GM19238 (cell line): ENCODE results near the gene SMG5.
"Not testable (repeated sequence)": the region's sequence is repeated elsewhere in the genome, so short reads cannot be mapped to it uniquely, and the experiment has no call there.

Experiments used
- DNase-seq: peaks from one replicate; pipeline ENCODE4 v3.0.0; 2011; ENCODE audit warnings: low spot score; ENCODE audit not compliant: insufficient read length

Gene SMG5, protein sequence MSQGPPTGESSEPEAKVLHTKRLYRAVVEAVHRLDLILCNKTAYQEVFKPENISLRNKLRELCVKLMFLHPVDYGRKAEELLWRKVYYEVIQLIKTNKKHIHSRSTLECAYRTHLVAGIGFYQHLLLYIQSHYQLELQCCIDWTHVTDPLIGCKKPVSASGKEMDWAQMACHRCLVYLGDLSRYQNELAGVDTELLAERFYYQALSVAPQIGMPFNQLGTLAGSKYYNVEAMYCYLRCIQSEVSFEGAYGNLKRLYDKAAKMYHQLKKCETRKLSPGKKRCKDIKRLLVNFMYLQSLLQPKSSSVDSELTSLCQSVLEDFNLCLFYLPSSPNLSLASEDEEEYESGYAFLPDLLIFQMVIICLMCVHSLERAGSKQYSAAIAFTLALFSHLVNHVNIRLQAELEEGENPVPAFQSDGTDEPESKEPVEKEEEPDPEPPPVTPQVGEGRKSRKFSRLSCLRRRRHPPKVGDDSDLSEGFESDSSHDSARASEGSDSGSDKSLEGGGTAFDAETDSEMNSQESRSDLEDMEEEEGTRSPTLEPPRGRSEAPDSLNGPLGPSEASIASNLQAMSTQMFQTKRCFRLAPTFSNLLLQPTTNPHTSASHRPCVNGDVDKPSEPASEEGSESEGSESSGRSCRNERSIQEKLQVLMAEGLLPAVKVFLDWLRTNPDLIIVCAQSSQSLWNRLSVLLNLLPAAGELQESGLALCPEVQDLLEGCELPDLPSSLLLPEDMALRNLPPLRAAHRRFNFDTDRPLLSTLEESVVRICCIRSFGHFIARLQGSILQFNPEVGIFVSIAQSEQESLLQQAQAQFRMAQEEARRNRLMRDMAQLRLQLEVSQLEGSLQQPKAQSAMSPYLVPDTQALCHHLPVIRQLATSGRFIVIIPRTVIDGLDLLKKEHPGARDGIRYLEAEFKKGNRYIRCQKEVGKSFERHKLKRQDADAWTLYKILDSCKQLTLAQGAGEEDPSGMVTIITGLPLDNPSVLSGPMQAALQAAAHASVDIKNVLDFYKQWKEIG

DNA sequence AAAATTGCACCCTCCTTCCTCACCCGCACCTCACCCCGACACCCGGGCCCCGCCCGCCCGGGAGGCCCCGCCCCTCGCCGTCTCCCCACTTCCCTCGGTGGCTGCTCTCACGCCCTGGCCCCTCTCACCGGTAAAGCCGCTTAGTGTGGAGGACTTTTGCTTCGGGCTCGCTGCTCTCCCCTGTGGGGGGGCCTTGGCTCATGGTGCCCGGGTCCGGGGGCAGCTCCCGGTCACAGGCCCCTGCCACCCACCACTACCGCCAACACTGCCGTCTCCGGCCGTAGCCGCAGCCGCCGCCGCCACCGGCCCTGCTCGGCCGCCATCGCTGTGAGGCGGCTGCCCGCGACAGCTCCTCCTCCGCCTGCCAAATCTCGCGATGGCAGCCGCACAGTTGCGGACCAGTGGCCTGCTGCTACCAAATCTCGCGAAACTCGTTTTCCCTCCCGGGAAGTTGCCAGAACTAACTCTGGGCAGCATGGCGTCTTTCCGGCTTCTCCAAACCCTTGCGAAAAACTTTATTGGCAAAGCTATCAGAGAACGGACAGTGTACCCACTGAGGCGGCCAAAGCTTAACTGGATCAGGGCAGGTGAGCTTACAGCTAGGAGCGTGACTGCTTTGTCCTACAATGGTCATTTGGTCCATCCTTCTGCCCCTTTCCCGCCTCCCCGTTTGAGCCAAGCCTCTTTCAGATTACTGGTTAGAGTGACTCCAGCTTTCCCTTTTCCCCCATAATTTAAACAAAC lies at the start of gene SMG5:
Gene SMG5 (minus strand): TSS at position 347 of the 744 bp plus-strand sequence. CDS start 145 bp downstream, at position 202.
- peak; percentile 91 for DNase-seq

DNA sequence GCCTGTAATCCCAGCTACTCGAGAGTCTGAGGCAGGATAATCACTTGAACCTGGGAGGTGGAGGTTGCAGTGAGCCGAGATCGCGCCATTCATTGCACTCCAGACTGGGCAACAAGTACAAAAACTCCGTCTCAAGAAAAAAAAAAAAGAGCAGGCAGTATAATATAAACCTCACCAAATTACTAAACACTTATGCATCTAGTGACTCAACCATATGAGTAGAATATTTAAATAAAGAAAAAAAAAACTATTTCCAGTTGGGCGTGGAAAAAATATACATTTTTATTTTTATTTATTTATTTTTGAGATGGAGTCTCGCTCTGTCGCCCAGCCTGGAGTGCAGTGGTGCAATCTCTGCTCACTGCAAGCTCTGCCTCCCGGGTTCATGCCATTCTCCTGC lies 40.6 kb upstream of the SMG5 start:
- DNase-seq, result not testable (repeated sequence)

DNA sequence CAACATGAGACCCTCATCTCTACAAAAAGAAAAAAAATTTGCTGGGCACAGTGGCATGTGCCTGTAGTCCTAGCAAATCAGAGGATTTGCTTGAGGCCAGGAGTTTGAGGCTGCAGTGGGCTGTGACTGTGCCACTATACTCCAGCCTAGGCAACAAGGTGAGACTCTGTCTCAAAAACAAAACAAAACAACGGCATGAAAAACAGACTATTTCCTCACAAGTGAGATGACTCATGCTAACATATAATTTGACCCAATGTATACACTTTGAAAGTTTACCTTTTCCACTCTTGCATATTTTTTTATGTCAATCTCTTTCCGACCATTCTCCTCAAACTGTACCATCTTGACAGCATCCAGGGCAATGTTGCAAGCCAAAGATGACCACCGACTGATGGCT lies 37.9 kb upstream of the SMG5 start:
- DNase-seq, result no peak

DNA sequence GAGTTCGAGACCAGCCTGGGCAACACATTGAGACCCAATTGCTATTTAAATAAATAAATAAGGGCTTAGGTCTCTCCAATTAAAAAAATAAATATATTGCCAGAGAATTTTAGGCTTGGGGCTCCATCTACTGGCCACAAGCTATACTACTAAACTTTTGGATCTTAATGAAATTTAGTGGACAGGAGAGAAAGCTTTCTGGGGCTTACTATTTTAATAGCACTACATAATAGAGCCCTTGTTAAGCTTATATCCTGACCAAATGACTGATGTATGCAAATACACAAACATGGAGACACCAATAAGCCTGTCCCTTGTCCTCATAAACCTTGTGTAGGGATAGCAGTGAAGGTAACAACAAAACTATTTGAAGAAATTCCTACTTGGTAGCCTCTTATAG lies 37.0 kb upstream of the SMG5 start:
- no peak for DNase-seq

DNA sequence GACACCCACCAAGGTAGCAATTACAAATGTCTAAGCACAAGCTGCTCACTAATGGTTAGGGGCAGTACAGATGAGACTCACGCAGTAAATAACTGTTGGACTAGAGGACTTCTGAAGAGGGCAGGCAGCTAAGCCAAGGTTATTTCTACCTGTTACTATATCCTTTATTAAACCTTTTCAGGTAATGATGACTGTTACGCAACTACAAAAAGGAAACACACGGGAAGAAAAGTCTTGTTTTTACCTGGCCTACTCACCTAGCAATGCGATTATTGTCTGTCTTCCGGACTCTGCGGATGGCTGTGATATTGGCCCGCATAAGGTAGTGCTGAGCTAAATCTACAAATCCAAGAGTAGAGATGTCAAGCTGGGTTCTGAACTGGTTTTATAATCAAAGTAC lies 34.3 kb upstream of the SMG5 start:
- no peak for DNase-seq

DNA sequence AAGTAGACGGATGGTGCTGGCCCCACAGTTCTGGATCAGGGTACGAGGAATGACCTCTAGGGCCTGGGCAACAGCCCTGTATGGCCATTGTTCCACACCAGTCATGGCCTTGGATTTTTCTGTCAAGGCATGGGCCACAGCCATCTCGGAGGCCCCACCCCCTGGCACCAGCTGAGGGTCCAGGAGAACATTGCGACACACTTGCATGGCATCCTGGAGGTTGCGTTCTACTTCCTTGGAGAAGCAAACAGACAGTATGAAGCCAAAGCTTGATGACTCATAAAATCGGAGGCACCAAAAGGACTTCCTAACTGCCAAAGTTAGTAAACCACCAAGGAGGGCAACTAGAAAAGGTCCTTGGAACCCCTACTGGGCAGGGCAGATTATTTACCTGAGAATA lies 28.3 kb upstream of the SMG5 start:
- DNase-seq, result no peak

DNA sequence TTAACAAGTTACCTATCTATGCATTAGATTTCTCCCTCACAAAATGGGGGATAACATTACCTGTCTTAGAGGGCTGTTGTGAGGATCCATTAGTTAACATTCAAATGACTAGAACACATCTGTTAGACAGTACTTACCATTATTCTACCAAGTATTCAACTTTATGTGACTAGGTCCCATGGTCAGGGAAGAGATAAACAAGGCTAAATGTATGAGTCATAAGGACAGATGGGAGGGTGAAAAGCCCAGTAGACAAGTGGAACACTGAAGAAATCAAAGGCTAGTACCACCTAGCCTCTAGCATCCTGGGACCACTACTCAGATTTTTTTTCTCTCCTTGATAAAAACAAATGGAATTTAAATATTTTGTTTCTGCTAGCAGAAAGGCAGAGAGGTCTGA lies 25.5 kb upstream of the SMG5 start:
- no peak for DNase-seq

DNA sequence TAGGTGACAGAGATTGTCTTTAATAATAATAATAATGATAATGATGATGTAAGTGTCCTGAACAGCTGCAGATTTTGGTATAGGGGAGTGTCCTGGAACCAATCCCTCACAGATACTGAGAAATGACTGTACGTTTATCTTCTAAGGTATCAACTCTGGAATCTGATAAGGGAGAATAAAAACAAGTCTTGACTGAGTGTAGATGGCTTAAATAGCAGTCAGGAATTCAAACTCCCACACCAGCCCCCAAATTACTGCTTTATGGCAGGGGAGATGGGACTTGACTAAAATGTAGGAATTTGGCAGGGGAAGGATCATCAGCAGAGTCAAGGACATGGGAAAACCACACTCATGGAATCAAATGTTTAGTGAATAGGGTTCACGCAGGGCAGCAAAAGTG lies 22.6 kb upstream of the SMG5 start:
- DNase-seq, result no peak

DNA sequence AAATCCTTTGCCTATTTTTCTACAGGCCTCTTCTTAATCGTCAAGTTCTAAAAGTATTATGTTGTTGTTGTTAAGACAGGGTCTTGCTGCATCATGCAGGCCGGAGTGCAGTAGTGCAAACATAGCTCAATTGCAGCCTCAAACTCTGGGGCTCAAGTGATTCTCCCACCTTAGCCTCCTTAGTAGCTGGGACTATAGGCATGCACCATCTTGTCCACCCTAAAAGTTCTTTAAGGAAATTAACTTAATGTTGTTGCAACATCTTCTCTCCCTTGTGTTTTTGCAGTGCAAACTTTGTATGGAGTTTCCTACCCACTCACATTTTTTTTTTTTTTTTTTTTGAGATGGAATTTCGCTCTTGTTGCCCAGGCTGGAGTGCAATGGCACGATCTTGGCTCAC lies 20.6 kb upstream of the SMG5 start:
- DNase-seq, result no peak

DNA sequence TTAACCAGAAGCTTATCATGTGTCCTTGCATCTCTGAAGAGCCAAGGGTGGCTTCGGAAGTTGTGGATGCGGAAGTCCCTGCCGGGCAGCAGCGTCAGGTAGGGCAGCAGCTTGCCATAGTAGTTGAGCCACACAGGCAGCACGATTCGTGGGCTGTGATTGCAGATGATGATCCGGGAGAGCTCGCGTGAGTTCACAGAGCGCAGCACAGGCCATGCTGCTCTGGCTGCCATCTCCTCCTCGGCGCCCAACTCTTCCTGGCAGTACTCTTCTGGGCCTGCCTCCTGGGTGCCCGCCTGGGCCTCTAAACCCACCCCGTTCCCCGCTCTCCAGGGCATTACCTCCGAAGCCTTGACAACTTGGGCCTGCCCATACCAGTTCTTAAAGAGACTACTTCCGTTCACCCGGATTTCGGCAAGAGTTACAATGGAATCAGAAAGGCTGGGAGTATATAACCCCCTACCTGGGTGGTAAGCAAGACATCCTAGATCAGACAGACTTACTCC lies 16.3 kb upstream of the SMG5 start, which contains the start of gene VHLL:
Gene VHLL (minus strand): TSS at position 456 of the 506 bp plus-strand sequence. CDS start 118 bp downstream, at position 338.
- no peak for DNase-seq

DNA sequence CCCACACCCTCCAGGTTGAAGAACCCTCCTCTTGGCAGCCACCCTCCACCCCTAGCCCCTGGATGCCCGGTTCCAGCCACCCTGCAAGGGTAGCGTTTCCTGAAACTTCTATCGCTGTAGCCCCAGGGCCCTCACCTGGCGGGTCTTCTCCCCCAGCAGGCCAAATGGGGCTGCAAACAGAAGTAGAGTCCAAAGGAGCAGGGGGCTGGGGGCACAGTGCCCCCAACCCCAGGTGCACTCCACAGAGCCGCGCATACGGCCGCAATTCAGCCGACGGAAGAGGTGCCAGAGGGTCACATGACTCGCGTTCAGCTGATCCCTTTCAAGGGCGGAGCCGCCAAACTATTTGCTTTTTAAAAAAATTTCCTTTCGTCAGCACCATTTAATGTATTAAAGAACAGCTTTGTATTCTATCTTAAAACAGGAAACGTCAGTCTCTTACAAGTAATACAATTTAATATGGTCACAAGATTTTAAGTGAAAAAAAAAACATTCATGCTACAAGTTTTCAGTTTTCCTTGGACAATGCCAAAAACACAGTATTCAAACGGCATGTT lies 12.8 kb upstream of the SMG5 start, which contains the start of gene GLMP:
Gene GLMP (minus strand): TSS at position 289 of the 557 bp plus-strand sequence. CDS start 34 bp downstream, at position 255.
- DNase-seq, result peak; percentile 67

DNA sequence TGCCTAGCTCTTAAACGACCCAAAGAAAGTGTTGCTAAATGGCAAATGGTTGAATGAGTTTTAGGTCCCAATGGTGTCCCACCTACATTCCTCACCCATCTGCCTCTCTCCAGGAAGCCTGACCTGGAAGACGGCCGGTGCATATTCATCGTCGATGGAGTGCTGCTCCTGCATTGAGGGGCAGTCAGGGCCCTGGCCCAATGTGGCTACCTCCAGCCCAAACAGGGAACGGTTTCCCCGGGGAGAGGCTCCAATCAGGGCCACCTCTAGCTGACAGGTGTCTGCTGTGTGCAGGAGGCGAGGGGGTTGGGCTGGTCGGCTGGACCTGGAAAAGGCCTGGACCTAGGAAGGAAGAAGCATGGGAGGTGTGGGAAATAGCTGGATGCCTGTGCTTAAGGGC lies 11.3 kb upstream of the SMG5 start:
- no peak for DNase-seq

DNA sequence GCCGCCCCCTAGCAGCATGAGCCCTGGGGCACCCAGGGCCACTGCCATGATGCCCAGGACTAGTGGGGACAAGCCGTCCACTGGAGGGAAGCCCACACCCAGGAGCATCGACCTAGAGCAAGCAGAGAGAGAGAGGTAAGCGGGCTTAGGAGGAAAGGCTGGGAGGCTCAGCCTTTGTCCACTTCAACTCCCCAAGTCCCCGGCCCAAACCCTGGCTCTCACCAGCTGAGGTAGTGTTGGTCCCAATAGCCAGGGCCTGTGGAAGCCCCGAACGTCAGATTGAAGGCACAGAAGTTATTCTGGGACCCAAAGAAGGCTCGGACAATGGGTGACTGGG lies 10.4 kb upstream of the SMG5 start:
- DNase-seq, result no peak

DNA sequence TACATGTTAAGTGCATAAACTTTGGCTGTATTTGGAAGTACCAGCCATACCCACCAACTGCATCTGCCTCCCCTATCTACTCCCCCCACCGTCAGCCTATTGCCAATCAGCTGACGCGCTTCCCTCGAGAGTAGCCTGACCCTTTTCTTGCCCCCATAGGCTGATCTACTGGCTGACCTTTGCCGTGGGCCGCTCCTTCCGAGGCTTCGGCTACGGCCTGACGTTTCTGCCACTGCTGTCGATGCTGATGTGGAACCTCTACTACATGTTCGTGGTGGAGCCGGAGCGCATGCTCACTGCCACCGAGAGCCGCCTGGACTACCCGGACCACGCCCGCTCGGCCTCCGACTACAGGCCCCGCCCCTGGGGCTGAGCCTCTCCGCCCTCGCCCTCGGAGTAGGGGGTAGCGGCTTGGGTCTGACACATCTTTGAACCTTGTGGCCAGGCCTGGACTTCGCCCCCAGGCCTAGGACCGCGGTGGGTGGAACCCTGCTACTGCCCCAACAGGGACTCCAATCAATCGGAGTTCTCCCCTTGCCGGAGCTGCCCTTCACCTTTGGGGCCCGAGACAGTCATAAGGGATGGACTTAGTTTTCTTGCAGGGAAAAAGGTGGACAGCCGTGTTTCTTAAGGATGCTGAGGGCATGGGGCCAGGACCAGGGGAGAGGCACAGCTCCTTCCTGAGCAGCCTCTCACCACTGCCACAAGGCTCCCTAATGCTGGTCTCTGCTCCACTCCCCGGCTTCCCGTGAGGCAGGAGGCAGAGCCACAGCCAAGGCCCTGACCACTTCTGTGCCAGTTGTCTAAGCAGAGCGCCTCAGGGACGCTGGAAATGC lies 8.8 kb upstream of the SMG5 start:
- peak; percentile 36 for DNase-seq

DNA sequence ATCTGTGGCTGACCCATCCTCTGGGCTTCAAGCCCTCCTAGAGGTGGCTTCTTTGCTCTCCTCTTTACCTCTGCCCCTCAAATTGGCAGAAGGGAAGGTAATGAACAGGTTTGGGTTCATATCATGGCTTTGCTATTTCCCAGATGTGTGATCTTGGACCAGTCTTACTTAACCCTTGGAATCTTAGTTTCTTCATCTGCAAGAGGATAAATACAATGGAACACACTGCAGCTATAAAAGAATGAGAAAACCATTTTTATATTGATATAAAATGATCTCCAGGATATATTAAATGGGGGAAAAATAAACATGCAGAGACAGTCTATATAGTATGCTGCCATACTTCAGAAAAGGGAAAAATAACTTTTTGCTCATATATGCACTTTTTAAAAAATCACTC lies 7.2 kb upstream of the SMG5 start:
- no peak for DNase-seq

DNA sequence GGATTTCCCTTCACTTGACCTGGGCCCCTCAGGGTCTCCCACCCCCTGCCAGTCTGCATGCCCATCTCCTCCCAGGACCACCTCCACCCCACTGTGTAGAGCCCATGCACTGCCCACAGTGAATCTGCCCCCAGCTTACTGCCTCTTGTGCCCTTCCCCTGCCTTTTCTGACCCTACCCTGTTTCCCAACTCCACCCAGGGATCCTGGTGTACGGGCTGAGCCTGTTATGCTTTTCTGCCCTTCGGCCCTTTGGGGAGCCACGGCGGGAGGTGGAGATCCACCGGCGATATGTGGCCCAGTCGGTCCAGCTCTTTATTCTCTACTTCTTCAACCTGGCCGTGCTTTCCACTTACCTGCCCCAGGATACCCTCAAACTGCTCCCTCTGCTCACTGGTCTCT lies 3.4 kb upstream of the SMG5 start:
- DNase-seq, result no peak

DNA sequence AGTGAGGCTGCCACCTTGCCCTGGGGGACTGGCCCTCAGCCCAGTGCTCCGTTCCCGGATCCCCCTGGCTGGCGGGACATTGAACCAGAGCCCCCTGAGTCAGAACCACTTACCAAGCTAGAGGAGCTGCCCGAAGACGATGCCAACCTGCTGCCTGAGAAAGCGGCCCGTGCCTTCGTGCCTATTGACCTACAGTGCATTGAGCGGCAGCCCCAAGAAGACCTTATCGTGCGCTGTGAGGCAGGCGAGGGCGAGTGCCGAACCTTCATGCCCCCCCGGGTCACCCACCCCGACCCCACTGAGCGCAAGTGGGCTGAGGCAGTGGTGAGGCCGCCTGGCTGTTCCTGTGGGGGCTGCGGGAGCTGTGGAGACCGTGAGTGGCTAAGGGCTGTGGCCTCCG lies 2.8 kb upstream of the SMG5 start:
- no peak for DNase-seq

DNA sequence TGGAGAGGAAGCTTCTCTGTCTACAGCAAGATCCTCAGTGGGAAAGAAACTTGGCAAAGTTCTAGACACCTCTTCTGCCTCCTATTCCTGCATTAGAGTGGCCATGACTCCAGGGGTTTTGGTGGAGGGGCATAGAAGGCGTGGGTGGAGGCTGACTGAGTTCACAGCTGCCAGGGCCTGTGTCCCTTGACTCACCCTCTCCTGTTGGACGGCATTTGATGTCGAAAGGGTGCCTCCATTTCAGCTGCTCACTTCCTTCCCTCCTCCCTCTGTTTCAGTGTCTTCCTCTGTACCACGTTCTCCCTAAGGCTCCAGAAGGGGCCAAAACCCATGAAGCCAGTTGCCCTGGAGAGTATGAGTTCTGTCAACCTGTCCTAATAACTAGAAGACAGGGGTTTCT lies 2.1 kb upstream of the SMG5 start:
- no peak for DNase-seq

DNA sequence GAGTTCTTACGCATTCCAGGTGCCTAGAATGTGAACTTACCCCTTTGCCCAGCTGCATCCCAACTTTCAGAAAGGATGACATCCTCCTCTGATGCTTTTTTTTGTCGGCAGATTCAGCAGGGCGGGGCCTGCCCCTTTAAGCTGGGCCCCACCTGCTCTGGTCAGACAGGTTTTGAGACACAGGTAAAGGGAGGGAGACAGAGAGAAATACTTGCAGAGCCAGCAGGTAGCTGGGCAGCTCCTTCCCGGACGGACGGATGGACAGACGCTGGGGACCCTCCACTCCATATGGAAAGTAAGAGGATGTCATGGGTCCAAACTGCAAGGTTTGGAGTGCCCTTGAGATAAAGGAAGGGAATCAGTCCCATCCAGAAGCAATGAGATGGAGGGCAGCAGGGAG lies 1.5 kb upstream of the SMG5 start, which contains the start of gene TMEM79:
Gene TMEM79 (plus strand): TSS at position 214 of the 400 bp plus-strand sequence. CDS start 902 bp downstream, outside the sequence.
- DNase-seq, result no peak

DNA sequence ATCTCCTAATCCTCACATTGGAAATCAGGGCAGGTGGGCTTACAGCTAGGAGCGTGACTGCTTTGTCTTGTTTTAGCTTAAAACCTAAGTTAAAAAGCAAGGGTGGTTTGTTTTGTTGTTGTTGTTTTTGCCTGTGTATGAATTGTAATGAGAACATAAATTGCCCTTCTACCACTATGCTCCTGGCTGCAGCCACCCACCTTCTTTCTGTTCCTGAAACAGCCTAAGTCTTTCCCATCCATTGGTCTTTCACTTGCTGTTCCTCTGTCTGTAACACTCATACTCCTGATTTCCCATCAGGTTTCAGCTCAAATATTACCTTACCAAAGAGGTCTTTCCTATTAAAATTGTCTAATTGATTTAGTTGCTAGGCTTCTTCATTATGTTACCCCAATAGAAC lies 896 bp upstream of the SMG5 start:
- no peak for DNase-seq
